ENCODE results near the gene KRTAP10-8. TPM values are rescaled to one million over a fixed set of nuclear protein-coding genes. Genes with fewer than 3 reads are reported as not detected.
"Not testable (repeated sequence)": the region's sequence is repeated elsewhere in the genome, so short reads cannot be mapped to it uniquely, and the experiment has no call there.

Gene KRTAP10-8
- total and polyA plus RNA-seq, 4 experiments from 2014 or later: not detected

- H3K27me3 Mint-ChIP-seq: no peaks in the 10 kb centered on the region
- Histone ChIP-seq H3K4me1 (ENCODE audit: insufficient read depth, low read length) (peaks cover 63% of the 10 kb centered on the region), H3K27me3 (ENCODE audit: insufficient read depth, low read length) (no peaks in the 10 kb centered on the region), H3K9me3 (ENCODE audit: control insufficient read depth in 1 of 2, low read length in 2 of 2) (peaks cover 3 to 4% of the 10 kb centered on the region in 2 donors), H3K36me3 (ENCODE audit: insufficient read depth, low read length) (no peaks in the 10 kb centered on the region), H3K27ac (ENCODE audit: low read depth, low read length) (peak overlapping the region; percentile 64), H3K4me3 (ENCODE audit: low read length in 2 of 2) (peak overlapping the region in 1 of 2 donors; percentile 7)
- ChIA-PET POLR2A (ENCODE audit: partially characterized antibody) (interaction anchor here (0.6 to 2.6 kb wide), 21 partner anchors 10 to 269 kb away, joined by 3 to 89 read pairs (median 7); partner anchors contain the start of genes KRTAP12-1 and PTTG1IP), CTCF (ENCODE audit: partially characterized antibody) (interaction anchor here (1.3 to 2.5 kb wide), 10 partner anchors 10 to 148 kb away, joined by 3 to 22 read pairs (median 5); partner anchors contain the start of gene UBE2G2)
- intact Hi-C loops (cut with micrococcal nuclease): loop anchor here (2.0 kb wide), 1 partner anchor 76 kb away; no protein-coding TSS in a partner anchor
- peaks cover 2 to 41% (median 29%) of the 10 kb centered on the region in 8 donors for H3K9me3 Mint-ChIP-seq
- peak overlapping the region; percentile 94 to 99 (median 98) for H3K27ac Mint-ChIP-seq
- H3K4me3 Mint-ChIP-seq: peak overlapping the region; percentile 26 to 83 (median 78)
- H3K36me3 Mint-ChIP-seq: peaks cover 17 to 20% of the 10 kb centered on the region in 2 donors
- no peak for DNase-seq
- peaks cover 52 to 72% (median 62%) of the 10 kb centered on the region in 4 donors for H3K4me1 Mint-ChIP-seq
Measured at GRCh38 chr21:44658541-44658910, 46.6 kb downstream of the KRTAP10-8 start.

- no peak overlapping the region for H3K4me3 ChIP-seq (ENCODE audit: low read length in 2 of 2)
- CTCF ChIA-PET (ENCODE audit: partially characterized antibody): interaction anchor here (1.1 to 2.5 kb wide), 4 partner anchors 12 to 83 kb away, joined by 3 to 22 read pairs (median 4); no protein-coding TSS in a partner anchor
- peaks cover 3 to 4% of the 10 kb centered on the region in 2 donors for H3K9me3 ChIP-seq (ENCODE audit: control insufficient read depth in 1 of 2, low read length in 2 of 2)
- DNase-seq: peak in 4 of 5 donors; percentile 40 to 55 (median 52)
- peak overlapping the region; percentile 64 for H3K27ac ChIP-seq (ENCODE audit: low read depth, low read length)
- Mint-ChIP-seq H3K4me1 (peaks cover 46 to 67% (median 56%) of the 10 kb centered on the region in 4 donors), H3K36me3 (peaks cover 15 to 20% of the 10 kb centered on the region in 2 donors), H3K27ac (peak overlapping the region; percentile 94 to 99 (median 98)), H3K9me3 (peaks cover 2 to 41% (median 29%) of the 10 kb centered on the region in 8 donors), H3K27me3 (no peaks in the 10 kb centered on the region), H3K4me3 (peak overlapping the region; percentile 36 to 83 (median 76))
- intact Hi-C loops (cut with micrococcal nuclease): loop anchor here (2.0 kb wide), 1 partner anchor 76 kb away; no protein-coding TSS in a partner anchor
- H3K36me3 ChIP-seq (ENCODE audit: insufficient read depth, low read length): no peaks in the 10 kb centered on the region
- H3K27me3 ChIP-seq (ENCODE audit: insufficient read depth, low read length): no peaks in the 10 kb centered on the region
- peaks cover 58% of the 10 kb centered on the region for H3K4me1 ChIP-seq (ENCODE audit: insufficient read depth, low read length)
- POLR2A ChIA-PET (ENCODE audit: partially characterized antibody): interaction anchor here (1.0 to 2.6 kb wide), 14 partner anchors 10 to 268 kb away, joined by 3 to 89 read pairs (median 10); partner anchors contain the start of gene PTTG1IP
Measured at GRCh38 chr21:44658913-44659595, 47.2 kb downstream of the KRTAP10-8 start.

GRCh38 chr21:44661567-44661966 is 49.7 kb downstream of the KRTAP10-8 start:
- peaks cover 33 to 46% (median 41%) of the 10 kb centered on the region in 4 donors for H3K4me1 Mint-ChIP-seq
- peak overlapping the region in 2 of 7 donors; percentile 23 to 72 for H3K27ac Mint-ChIP-seq

More at GRCh38 chr21:44661567-44661966, 49.7 kb downstream of the KRTAP10-8 start:
- H3K9me3 ChIP-seq (ENCODE audit: control insufficient read depth in 1 of 2, low read length in 2 of 2); H3K36me3 ChIP-seq (ENCODE audit: insufficient read depth, low read length); CTCF ChIA-PET (ENCODE audit: partially characterized antibody); H3K27ac ChIP-seq (ENCODE audit: low read depth, low read length); H3K27me3 ChIP-seq (ENCODE audit: insufficient read depth, low read length); POLR2A ChIA-PET (ENCODE audit: partially characterized antibody); H3K4me3 ChIP-seq (ENCODE audit: low read length in 2 of 2); H3K27me3 Mint-ChIP-seq; H3K4me3 Mint-ChIP-seq; intact Hi-C loops (cut with micrococcal nuclease); DNase-seq: not testable (repeated sequence)
- peaks cover 33% of the 10 kb centered on the region for H3K4me1 ChIP-seq (ENCODE audit: insufficient read depth, low read length)
- Mint-ChIP-seq H3K36me3 (peaks cover 9 to 15% of the 10 kb centered on the region in 2 donors), H3K9me3 (peaks cover 2 to 26% (median 21%) of the 10 kb centered on the region in 8 donors)

Other genes starting within 250 kb of the KRTAP10-8 start
- 1 to 10 TPM; 1.4 to 1.5 TPM for gene LRRC3, start 156.6 kb upstream of the KRTAP10-8 start, total RNA-seq
- under 1 TPM; 0.11 to 0.61 TPM for gene LRRC3, start 156.6 kb upstream of the KRTAP10-8 start, polyA plus RNA-seq
- gene KRTAP10-1, start 71.9 kb upstream of the KRTAP10-8 start, total RNA-seq: not detected
- not detected for gene KRTAP10-1, start 71.9 kb upstream of the KRTAP10-8 start, polyA plus RNA-seq
- not detected for gene KRTAP10-2, start 60.6 kb upstream of the KRTAP10-8 start, total RNA-seq
- gene KRTAP10-2, start 60.6 kb upstream of the KRTAP10-8 start, polyA plus RNA-seq: not detected
- gene KRTAP10-3, start 53.3 kb upstream of the KRTAP10-8 start, total RNA-seq: not detected
- not detected for gene KRTAP10-3, start 53.3 kb upstream of the KRTAP10-8 start, polyA plus RNA-seq
- not detected for gene KRTAP10-4, start 38.4 kb upstream of the KRTAP10-8 start, total RNA-seq
- not detected for gene KRTAP10-4, start 38.4 kb upstream of the KRTAP10-8 start, polyA plus RNA-seq
- not detected for gene KRTAP10-5, start 31.5 kb upstream of the KRTAP10-8 start, total RNA-seq
- gene KRTAP10-5, start 31.5 kb upstream of the KRTAP10-8 start, polyA plus RNA-seq: not detected
- not detected for gene KRTAP10-6, start 19.6 kb upstream of the KRTAP10-8 start, total RNA-seq
- gene KRTAP10-6, start 19.6 kb upstream of the KRTAP10-8 start, polyA plus RNA-seq: not detected
- gene KRTAP10-7, start 11.5 kb upstream of the KRTAP10-8 start, total RNA-seq: not detected
- not detected for gene KRTAP10-7, start 11.5 kb upstream of the KRTAP10-8 start, polyA plus RNA-seq
- not detected for gene KRTAP10-9, start 15.0 kb downstream of the KRTAP10-8 start, total RNA-seq
- gene KRTAP10-9, start 15.0 kb downstream of the KRTAP10-8 start, polyA plus RNA-seq: not detected
- not detected for gene KRTAP10-10, start 25.3 kb downstream of the KRTAP10-8 start, total RNA-seq
- not detected for gene KRTAP10-10, start 25.3 kb downstream of the KRTAP10-8 start, polyA plus RNA-seq
- not detected for gene KRTAP10-11, start 34.3 kb downstream of the KRTAP10-8 start, total RNA-seq
- not detected for gene KRTAP10-11, start 34.3 kb downstream of the KRTAP10-8 start, polyA plus RNA-seq
- not detected for gene KRTAP12-4, start 42.6 kb downstream of the KRTAP10-8 start, total RNA-seq
- gene KRTAP12-4, start 42.6 kb downstream of the KRTAP10-8 start, polyA plus RNA-seq: not detected
- not detected for gene KRTAP12-3, start 45.9 kb downstream of the KRTAP10-8 start, total RNA-seq
- gene KRTAP12-3, start 45.9 kb downstream of the KRTAP10-8 start, polyA plus RNA-seq: 1 to 10 TPM in 1 of 2 donors, not detected in 1; 1.2 TPM
- not detected for gene KRTAP12-2, start 54.8 kb downstream of the KRTAP10-8 start, total RNA-seq
- gene KRTAP12-2, start 54.8 kb downstream of the KRTAP10-8 start, polyA plus RNA-seq: not detected
- not detected for gene KRTAP12-1, start 70.1 kb downstream of the KRTAP10-8 start, total RNA-seq
- gene KRTAP12-1, start 70.1 kb downstream of the KRTAP10-8 start, polyA plus RNA-seq: not detected
- not detected for gene KRTAP10-12, start 85.1 kb downstream of the KRTAP10-8 start, total RNA-seq
- not detected for gene KRTAP10-12, start 85.1 kb downstream of the KRTAP10-8 start, polyA plus RNA-seq
- not detected for gene TSPEAR, start 99.5 kb downstream of the KRTAP10-8 start, total RNA-seq
- gene TSPEAR, start 99.5 kb downstream of the KRTAP10-8 start, polyA plus RNA-seq: under 1 TPM in 1 of 2 donors, not detected in 1; 0.07 TPM
- 100 to 1,000 TPM; 125 to 131 TPM for gene UBE2G2, start 189.7 kb downstream of the KRTAP10-8 start, total RNA-seq
- gene UBE2G2, start 189.7 kb downstream of the KRTAP10-8 start, polyA plus RNA-seq: 10 to 100 TPM; 51.8 to 65.9 TPM
- gene SUMO3, start 206.0 kb downstream of the KRTAP10-8 start, total RNA-seq: 10 to 100 TPM; 36.3 to 37.3 TPM
- gene SUMO3, start 206.0 kb downstream of the KRTAP10-8 start, polyA plus RNA-seq: 10 to 100 TPM; 74.9 to 99.7 TPM